GM12873 (cell line): ENCODE results near the gene KIF26A.

Experiments used
- TF ChIP-seq, protein P1 (sequence below): IDR thresholded peaks from 2 replicates; pipeline ENCODE4 v1.5.1; 2012; ENCODE audit warnings: low read depth, mild to moderate bottlenecking, moderate library complexity, low read length, control low read depth; ENCODE audit not compliant: insufficient read depth; ENCODE audit errors: missing control alignments

The KIF26A gene

DNA sequence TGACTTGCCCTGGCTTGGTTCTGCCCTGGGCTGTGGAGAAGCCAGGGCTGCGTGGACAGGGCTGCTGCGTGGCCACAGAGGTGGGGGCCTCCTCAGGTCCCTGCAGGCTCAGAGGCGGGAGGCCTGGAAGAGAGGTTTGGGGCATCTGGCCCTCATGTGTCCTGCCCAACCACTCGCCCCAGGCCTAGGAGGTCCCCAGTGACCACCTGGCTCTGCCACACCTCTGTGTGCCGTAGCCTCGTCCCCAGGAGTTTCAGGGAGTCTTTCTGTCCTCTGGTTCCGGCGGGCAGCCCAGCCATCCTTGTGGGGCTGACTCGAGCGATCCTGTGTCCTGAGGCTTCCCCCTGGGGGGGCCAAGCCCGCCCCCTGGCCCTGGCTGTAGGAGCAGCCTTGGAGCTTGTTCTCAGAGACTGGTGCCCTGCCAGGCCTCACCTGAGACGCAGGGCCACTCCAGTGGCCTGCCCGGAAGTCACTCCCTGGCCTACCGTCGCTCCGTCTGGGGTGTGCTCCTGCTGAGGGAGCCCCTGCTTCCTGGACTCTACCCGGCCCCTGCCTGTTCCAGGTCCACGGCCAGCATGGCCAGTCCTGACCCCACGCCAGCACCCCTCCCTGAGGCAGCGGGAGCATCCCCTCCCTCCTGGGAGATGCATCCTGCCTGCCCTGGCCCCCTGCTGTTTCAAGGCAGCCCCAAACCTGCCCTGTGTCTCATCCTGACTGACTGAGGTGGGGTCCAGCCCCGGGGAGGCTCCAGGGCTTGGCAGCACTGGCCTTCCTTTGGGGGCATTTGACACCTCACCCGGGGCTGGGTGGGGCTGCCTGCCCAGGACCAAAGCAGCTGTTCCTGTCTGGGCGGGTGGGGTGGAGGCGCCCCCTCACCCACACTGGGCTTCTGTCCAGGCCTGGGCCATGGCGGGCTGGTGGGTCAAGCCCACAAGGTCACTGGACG is 39.0 kb upstream of the KIF26A start:
- TF ChIP-seq, protein P1, sequence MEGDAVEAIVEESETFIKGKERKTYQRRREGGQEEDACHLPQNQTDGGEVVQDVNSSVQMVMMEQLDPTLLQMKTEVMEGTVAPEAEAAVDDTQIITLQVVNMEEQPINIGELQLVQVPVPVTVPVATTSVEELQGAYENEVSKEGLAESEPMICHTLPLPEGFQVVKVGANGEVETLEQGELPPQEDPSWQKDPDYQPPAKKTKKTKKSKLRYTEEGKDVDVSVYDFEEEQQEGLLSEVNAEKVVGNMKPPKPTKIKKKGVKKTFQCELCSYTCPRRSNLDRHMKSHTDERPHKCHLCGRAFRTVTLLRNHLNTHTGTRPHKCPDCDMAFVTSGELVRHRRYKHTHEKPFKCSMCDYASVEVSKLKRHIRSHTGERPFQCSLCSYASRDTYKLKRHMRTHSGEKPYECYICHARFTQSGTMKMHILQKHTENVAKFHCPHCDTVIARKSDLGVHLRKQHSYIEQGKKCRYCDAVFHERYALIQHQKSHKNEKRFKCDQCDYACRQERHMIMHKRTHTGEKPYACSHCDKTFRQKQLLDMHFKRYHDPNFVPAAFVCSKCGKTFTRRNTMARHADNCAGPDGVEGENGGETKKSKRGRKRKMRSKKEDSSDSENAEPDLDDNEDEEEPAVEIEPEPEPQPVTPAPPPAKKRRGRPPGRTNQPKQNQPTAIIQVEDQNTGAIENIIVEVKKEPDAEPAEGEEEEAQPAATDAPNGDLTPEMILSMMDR = no peak

DNA sequence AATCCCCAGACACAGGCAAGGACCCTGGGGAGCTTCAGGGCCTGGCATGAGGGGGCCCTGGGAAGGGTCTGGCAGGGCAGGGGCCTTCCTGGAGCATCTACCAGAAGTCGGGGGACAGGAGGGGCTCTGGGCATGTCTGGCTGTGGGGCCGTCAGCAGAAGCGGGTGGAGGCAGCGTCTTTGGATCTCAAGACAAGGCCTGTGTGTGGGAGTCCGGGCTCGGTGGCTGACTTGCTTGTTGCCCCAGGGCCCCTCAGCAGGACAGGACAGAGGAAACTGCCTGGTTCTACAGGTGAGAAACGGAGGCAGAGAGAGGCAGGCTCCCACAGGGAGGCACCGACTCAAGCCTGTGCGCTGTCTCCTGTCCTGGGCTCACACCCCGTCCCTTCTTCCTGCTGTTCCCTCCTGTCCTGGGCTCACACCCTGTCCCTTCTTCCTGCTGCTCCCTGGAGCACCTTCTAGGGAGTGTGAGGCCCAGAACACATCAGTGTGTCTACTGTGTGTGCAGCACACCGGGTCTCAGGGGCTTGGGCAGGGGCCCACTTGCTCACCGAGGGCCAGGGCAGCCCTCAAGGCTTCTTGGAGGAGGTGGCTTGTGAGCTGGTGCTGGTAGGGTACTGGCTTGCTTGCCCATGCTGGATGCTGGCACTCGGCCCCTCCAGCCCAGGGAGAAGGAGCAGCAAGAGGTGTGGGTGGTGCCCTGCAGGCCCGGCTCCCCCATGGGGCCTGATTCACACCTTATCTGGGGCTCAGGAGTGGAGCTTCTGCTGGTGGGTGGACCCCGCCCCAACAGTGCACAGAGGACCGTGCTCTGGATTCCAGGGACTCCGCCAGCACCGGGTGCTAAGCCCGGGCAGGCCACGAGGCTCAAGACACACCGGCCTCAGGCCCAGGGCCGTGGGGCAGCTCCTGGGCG is 38.0 kb upstream of the KIF26A start:
- TF ChIP-seq, protein P1 = no peak

DNA sequence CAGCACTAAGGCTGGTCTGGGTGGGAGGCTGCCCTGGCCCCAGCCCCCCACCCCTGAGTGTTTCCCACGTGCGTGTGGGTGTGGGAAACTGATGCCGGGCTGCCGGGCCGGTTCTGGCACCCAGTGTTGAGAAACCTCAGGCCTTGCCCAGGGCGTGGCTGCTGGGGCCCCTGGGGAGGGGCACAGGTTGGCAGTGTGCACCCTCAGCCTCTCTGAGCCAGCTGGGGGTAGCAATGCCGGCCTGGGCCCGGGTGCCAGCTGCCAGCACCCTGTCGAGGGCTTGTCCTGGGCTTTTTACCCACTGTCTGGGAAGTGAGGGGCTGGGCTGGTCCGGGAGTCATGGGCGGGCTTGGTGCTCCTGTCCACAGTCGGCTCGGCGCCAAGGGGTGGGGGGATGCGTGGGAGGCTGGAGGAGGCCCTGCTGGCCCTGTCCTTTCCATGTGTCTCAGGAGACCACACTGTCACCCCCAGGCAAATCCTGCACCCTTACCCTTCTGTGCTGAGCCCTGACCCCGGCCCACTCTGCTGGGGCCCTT is 37.2 kb upstream of the KIF26A start:
- TF ChIP-seq, protein P1 = no peak

DNA sequence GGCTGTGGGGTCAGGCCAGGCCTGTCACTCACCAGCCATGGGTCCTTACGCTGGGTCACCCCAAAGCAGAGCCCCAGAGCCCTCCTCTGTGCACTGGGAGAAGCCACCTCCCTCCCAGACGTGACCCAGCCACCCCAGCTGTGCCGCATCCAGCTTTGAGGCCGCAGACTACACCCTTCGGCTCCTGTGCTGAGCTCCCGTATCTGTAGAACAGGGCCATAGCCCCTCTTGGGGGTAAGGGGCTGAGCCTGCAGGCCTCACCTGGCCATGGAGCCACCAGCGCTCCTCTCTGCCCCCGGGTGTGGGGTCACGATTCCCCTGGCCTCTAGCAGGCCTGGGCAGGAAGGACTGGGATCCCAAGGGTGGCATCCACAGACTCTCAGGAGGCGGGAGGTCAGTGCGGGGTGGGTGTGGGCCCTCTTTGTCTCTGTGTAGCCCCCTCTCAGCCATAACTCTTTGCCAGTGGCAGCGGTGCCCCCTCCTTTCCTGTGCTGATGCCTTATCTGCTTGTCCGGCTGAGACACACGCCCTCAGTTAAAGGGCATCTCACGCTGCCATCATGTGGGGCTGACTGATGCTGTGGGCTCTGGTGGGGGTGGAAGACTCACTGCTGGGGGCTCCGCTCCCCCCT is 36.6 kb upstream of the KIF26A start:
- TF ChIP-seq, protein P1 = no peak

DNA sequence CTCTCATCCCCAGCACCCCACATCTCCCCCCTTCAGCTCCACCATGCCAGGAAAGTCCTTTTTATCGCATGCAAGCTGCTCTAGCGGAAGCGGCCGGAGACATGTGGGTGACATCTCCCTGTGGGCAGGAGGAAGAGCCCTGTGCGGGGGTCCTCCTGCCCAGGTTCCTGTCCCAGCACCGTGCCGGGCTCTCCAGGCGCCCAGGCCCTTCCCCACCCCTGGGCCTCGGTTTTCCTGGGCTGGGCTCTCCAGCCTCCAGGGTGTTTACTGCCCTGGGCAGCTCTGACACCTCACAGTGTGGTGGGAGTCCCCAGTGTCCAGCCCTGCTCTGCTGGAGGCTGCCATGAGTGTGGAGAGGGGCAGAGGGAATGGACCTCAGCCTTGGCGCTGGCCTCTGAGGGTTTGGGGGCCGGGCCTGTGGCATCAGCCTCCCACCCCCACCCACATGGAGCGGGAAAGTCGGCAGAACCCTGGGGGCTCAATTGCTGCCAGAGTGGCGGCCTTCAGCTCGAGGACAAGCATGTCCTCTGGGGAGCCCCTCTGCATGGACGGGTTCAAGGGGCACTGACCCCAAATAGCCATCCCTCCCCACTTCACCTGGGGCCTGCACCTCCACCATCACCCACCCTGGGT is 36.0 kb upstream of the KIF26A start:
- TF ChIP-seq, protein P1 = no peak

DNA sequence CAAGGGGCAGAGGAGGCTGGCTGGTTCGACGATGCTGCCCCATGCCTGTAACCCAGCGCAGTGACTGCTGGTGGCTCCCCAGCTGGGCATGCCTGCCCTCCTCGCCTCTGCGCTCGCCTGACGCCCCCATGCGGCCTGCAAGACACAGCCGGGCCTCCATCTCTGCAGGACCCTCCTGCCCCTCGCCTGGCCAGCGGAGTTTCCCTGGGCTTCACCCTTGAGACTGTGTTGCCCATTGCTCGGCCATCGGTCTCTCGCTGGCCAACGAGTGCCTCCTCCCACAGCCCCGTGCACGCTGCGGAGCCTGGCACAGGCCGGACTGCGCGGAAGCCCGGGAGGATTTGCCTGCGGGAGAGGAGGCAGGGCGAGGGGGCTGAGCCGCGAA is 35.3 kb upstream of the KIF26A start:
- TF ChIP-seq, protein P1 = no peak
